Left ventricle myocardium inferior (tissue), 1 donor: ENCODE measurements around the gene CFAP210. TPM values are rescaled to one million over a fixed set of nuclear protein-coding genes. Genes with fewer than 3 reads are reported as not detected.

Experiments
- DNase-seq: peaks from one replicate; pipeline ENCODE4 v3.0.0-alpha.2; 2020
- H3K27ac ChIP-seq: fragments of 200-600 bp; replicated peaks from 2 replicates; pipeline ENCODE4 v1.8.0; 2021
- H3K27me3 ChIP-seq: fragments of 200-600 bp; 2 replicates; pipeline ENCODE4 v1.8.0; 2021; ENCODE audit warnings: low read depth
- H3K36me3 ChIP-seq: fragments of 200-600 bp; 2 replicates; pipeline ENCODE4 v1.8.0; 2021
- H3K4me1 ChIP-seq: fragments of 200-600 bp; 2 replicates; pipeline ENCODE4 v1.8.0; 2021
- H3K4me3 ChIP-seq: fragments of 200-600 bp; 2 replicates; pipeline ENCODE4 v1.8.0; 2021; ENCODE audit warnings: mild to moderate bottlenecking, moderate library complexity
- H3K9me3 ChIP-seq: fragments of 200-600 bp; replicated peaks from 2 replicates; pipeline ENCODE4 v1.8.0; 2021
- CTCF ChIP-seq: fragments of 200-600 bp; IDR thresholded peaks from 2 replicates; pipeline ENCODE4 v1.8.0; 2021; ENCODE audit warnings: antibody characterized with exemption, mild to moderate bottlenecking, borderline replicate concordance
- intact Hi-C: fragments of 100-400 bp; cut with micrococcal nuclease; formaldehyde crosslinking; loops from one replicate; pipeline ENCODE4 v1.11.0; 2022
- total RNA-seq: library from RNA; stranded (reverse); fragmentation: NEBNext Ultra II Directional; extraction: Animal tissue kit (Norgen Biotek cat#: 25700); gene quantifications from one replicate; pipeline ENCODE4 v1.2.1, GENCODE V29; 2021
- donor health status: DM: no; HTN: yes; CAD: no; lungs with severe emphysema.

Gene CFAP210
- total RNA-seq, 1 donor from 2014 or later, result not detected

GRCh38 chr2:169653636-169654035 lies 40.6 kb downstream of the CFAP210 start:
- no peak for TF ChIP-seq CTCF
- no peaks in the 10 kb centered on the region for H3K36me3 ChIP-seq
- H3K27me3 ChIP-seq, result peaks cover 29% of the 10 kb centered on the region
- H3K9me3 ChIP-seq, result no peaks in the 10 kb centered on the region
- no peak overlapping the region for H3K4me3 ChIP-seq
- DNase-seq, result no peak
- no peak overlapping the region for H3K27ac ChIP-seq
- intact Hi-C loops, result no loop called here
- no peaks in the 10 kb centered on the region for H3K4me1 ChIP-seq

- Histone ChIP-seq H3K4me1 (no peaks in the 10 kb centered on the region), H3K4me3 (no peak overlapping the region), H3K27ac (no peak overlapping the region), H3K36me3 (no peaks in the 10 kb centered on the region), H3K9me3 (no peaks in the 10 kb centered on the region), H3K27me3 (peaks cover 23% of the 10 kb centered on the region)
- TF ChIP-seq CTCF, result no peak
- DNase-seq, result no peak
- intact Hi-C loops, result no loop called here
Measured at GRCh38 chr2:169649278-169649677, 44.9 kb downstream of the CFAP210 start.

- intact Hi-C loops, result no loop called here
- Histone ChIP-seq H3K27me3 (peaks cover 10% of the 10 kb centered on the region), H3K4me3 (no peak overlapping the region), H3K4me1 (no peaks in the 10 kb centered on the region), H3K27ac (no peak overlapping the region), H3K36me3 (no peaks in the 10 kb centered on the region), H3K9me3 (no peaks in the 10 kb centered on the region)
- TF ChIP-seq CTCF, result no peak
- no peak for DNase-seq
Measured at GRCh38 chr2:169647496-169647895, 46.7 kb downstream of the CFAP210 start.

- H3K27me3 ChIP-seq, result no peaks in the 10 kb centered on the region
- peaks cover 2% of the 10 kb centered on the region for H3K36me3 ChIP-seq
- no peak overlapping the region for H3K4me3 ChIP-seq
- H3K27ac ChIP-seq, result no peak overlapping the region
- no peaks in the 10 kb centered on the region for H3K9me3 ChIP-seq
- TF ChIP-seq CTCF, result no peak
- H3K4me1 ChIP-seq, result no peaks in the 10 kb centered on the region
- no peak for DNase-seq
- intact Hi-C loops, result no loop called here
Measured at GRCh38 chr2:169644173-169644572, 50.0 kb downstream of the CFAP210 start.

GRCh38 chr2:169641464-169641863 lies 52.7 kb downstream of the CFAP210 start:
- Histone ChIP-seq H3K27ac (no peak overlapping the region), H3K4me1 (no peaks in the 10 kb centered on the region), H3K27me3 (no peaks in the 10 kb centered on the region), H3K9me3 (no peaks in the 10 kb centered on the region), H3K36me3 (peaks cover 19% of the 10 kb centered on the region), H3K4me3 (no peak overlapping the region)
- intact Hi-C loops, result no loop called here
- no peak for DNase-seq
- no peak for TF ChIP-seq CTCF

- DNase-seq, result no peak
- peaks cover 32% of the 10 kb centered on the region for H3K36me3 ChIP-seq
- no peaks in the 10 kb centered on the region for H3K27me3 ChIP-seq
- H3K27ac ChIP-seq, result no peak overlapping the region
- no peaks in the 10 kb centered on the region for H3K4me1 ChIP-seq
- no peak overlapping the region for H3K4me3 ChIP-seq
- TF ChIP-seq CTCF, result no peak
- intact Hi-C loops, result no loop called here
- no peaks in the 10 kb centered on the region for H3K9me3 ChIP-seq
Measured at GRCh38 chr2:169640104-169640503, 54.1 kb downstream of the CFAP210 start.
